ENCODE results near the gene CTNNA2.

DNA sequence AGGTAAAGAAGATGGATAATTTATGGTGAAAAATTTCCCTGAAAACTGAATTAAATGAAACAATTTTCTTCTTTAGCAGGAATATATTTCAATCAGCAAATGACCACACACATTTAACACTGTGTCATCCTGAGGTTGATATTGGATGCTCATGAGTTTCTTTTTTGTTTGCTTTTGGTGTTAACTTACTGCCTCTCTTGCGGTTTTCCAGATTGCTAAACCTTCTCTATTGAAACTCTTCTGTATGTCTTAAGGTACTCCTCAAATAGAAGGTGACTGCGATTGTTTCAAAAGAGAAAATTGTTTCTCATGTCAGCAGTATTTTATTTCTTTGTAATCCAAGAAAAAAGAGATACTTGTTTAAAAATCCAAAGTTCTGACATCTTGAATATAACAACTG lies 692.6 kb downstream of the CTNNA2 start:
- TF ChIP-seq CTCF (IDR thresholded peaks at IDR 0.05) (no peak), EZH2 (IDR thresholded peaks at IDR 0.05) (no peak), EZH2phosphoT487 (IDR thresholded peaks at IDR 0.05) (no peak)

Measured in neural progenitor cell (in vitro differentiated cells).